ENCODE data around the gene SAPCD1. TPM values are rescaled to one million over a fixed set of nuclear protein-coding genes. Genes with fewer than 3 reads are reported as not detected.

SAPCD1 gene
- total RNA-seq, 1 experiment from 2014 or later: 1.7 TPM

DNA sequence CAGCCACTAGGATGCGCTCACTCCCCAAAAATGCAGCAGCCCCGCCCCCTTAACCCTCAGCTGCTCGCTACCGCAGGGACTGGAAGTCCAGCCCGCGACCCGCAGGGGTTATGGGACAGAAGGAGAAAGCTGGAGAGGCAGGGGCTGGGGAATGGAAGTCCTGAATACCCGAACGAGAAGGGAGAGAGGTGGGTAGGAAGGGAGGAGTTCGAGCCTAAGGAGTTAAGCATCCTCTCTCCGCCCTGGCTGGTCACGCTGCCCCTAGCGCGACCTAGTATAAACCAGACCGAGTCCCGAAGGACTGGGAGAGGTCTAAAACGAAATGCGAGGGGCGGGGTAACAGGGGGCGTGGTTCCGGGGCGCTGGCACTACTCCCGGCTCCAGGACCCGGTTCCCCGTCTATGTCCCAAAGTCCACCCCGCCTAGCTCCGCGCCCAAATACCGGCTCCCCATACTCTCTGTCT lies 32.9 kb upstream of the SAPCD1 start:
- peak; percentile 92 for DNase-seq (ENCODE audit: low read depth)

DNA sequence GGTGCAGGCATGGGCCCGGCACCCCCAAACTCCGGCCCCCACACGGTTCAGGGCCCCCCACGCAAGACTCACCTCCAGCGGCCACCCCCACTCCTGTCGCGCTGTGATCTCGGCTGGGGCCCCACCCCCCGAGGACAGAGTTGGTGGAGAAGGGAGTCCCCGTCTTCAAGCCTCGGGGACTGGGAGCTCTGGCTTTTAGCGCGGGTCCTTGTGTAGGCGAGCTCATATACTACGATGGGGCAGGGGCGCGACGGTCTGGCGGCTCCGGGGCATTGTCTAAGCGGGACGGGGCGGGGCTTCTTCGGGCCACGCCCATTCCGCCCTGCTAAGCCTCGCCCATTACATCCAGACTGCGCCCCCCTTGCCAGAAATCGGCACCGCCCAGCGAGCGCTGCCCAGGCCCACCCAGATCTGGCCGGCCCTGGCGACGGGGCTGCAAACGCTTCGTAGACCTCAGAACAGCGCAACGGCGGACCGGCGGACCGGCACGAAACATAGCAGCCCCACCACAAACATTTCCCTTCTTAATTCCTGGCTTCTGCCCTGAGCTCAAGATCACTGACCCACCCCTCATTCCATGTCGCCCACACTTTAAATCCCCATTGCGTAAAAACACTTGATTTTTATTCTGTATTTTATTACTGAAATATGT lies 32.4 kb upstream of the SAPCD1 start:
- DNase-seq (ENCODE audit: low read depth): peak; percentile 89

DNA sequence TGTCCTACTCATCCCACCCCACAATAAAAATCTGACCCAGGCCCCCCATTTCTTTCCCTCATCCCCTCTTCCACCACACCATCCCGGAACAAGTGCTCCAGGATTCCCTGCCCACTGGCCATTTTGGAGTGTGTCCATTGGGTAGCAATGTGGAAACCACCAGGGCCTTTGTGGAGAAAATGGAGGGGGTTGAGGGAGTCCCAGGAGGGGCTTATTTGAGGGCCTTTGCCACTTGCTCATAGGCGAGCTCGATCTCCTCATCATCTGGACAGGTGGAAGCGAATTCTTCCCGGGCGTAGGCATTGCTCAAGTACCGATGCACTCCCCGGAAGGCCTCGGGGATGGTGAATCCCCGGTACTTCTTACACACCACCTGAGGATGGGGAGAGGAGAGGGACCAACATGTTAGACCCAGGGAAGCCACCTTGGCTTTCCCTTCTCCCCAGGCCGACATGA lies 31.8 kb upstream of the SAPCD1 start:
- peak; percentile 35 for DNase-seq (ENCODE audit: low read depth)

DNA sequence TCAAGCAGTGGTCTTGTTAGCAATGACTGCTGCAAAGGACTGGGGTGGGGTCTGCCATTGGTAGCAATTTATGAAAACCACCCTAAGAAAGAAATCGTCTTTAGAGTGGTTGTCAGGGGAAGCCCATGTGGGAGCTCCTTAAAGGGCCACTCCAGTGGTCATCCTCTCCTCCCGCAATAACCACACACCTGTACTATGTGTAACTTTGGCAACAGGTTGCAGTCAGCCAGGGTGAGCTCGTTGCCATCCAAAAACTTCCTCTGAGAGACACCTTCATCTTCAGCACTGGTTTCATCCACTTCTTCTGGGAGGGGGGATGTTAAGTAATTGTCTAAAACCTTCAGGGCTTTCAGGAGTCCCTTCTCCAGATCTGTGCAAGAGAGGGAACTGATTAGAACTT lies 30.4 kb upstream of the SAPCD1 start:
- DNase-seq (ENCODE audit: low read depth): no peak

- no peak for DNase-seq (ENCODE audit: low read depth)
Measured at GRCh38 chr6:31733734-31734133, 28.7 kb upstream of the SAPCD1 start.

DNA sequence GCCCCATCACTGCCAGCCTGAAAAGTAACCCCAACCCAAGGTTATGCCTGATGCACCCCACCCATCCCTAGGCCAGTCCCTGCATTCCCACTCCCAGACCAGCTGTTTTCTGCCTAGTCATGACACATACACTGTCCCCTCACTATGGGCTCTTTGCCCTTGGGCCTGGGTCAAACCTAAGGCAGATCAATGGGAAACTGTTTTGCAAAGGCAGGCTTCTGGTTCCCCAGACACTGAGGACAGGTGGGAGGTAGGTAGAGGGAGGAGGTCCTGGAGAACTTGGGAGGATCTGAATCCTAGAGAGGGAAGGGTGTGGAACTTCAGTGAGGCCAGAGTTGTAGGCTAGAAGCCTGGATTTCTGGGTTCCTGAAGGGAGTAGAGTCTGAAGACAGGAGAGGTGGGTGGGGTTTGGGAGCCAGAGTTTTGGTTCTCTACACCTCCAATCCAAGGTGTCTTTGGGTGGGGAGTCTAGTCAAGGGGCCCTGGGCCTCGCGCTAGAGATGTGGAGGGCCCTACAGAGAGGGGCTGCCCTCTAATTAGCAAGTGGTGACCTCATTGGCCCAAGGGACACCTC lies 28.1 kb upstream of the SAPCD1 start:
- DNase-seq (ENCODE audit: low read depth): no peak

DNA sequence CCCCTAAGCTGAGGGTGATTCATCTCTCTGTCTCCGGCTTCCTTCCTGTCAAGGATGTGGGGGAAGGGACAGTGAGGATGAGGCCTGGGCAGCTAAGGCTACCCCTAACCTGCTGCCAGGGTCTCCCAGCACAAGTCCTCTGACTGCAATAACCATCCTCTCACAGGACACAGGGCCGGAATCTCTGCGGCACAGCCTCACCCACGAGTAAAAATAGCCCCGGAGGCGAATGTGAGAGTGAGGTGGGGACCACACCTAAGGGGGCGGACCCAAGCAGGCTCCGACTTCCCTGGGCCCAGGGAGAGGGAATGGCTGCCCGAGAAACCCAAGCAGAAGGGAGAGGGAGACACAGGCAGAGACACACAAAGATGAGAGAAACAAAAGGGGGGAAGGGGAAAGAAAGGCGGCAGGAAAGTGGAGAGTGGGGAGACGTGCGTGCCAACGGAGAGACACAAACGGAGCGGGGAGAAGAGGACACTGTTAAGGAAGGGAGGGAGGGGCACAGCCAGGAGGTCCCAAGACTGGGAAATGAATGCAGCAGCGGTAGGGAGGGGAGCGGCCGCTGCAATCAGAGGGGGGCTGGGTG lies 27.5 kb upstream of the SAPCD1 start:
- DNase-seq (ENCODE audit: low read depth): peak; percentile 93

DNA sequence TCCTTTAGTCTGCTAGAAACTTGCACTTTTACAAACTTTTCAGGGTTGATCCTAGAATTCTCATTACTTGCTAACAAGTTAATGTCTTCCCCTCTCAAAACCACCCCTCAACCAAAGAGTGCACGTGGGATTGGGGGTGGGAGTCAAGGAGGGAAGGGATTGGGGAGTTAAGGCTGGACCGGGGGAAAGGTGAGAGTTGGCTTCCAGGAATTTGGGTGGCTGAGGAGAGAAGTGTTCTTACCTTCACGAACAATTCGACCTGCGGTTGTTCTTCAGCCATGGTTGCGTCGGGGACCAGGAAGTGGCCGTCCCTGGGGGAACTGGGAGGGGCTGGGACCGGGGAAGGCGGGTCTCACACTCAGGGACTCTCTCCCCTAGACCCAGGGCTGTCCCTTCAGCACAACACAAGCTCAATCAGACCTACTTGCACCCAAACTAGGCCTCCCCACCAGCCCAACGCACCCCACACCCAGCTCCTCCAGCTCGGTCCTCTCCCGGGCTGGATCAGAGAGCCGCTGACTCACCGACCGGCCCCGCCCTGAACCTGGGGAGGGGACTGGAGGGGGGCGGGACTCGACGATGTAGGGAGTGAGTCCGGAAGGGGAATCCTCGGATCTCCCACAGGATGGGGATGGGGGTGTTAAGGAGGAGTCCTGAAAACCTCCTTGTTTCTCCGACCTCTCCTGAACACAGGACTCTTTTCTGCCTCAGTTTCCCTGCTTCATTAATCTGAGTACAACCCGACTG lies 26.3 kb upstream of the SAPCD1 start, which contains the start of gene CLIC1:
TSS of gene CLIC1 (minus strand) at position 510 of the 747 bp plus-strand sequence. CDS start at position 280, 230 bp downstream.
- DNase-seq (ENCODE audit: low read depth): peak; percentile 96

- no peak for DNase-seq (ENCODE audit: low read depth)
Measured at GRCh38 chr6:31736768-31737314, 25.6 kb upstream of the SAPCD1 start.

DNA sequence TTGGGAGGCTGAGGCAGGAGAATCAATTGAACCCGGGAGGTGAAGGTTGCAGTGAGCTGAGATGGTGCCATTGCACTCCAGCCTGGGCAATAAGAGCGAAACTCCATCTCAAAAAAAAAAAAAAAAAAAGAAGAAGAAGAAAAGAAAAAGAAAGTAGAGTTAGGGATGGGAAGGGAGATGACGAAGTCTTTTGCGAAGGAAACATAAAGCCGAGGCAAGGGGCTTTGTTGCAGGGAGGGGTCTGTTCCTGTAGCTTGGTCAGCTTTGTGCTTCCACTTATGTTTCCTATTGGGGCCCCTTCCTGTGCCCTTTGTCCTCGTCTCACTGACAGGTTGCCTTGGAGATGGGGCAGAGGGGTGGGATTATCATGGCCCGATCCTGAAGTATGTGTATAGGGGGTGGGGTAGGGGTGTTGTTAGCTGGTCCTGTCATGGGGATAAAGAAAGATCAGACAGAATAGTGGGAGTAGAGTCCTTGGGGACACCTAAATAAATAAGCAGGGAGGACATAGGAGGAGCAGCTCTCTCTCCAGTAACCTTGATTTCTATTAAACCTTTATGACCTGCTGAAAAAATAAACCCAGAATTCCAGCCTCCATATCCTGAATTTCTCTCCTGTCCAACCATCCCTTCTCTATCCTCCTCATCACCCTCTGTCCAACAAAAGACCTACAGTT lies 25.0 kb upstream of the SAPCD1 start:
- peak; percentile 51 for DNase-seq (ENCODE audit: low read depth)

- DNase-seq (ENCODE audit: low read depth): peak; percentile 97
Measured at GRCh38 chr6:31737991-31738979, 24.2 kb upstream of the SAPCD1 start.

DNA sequence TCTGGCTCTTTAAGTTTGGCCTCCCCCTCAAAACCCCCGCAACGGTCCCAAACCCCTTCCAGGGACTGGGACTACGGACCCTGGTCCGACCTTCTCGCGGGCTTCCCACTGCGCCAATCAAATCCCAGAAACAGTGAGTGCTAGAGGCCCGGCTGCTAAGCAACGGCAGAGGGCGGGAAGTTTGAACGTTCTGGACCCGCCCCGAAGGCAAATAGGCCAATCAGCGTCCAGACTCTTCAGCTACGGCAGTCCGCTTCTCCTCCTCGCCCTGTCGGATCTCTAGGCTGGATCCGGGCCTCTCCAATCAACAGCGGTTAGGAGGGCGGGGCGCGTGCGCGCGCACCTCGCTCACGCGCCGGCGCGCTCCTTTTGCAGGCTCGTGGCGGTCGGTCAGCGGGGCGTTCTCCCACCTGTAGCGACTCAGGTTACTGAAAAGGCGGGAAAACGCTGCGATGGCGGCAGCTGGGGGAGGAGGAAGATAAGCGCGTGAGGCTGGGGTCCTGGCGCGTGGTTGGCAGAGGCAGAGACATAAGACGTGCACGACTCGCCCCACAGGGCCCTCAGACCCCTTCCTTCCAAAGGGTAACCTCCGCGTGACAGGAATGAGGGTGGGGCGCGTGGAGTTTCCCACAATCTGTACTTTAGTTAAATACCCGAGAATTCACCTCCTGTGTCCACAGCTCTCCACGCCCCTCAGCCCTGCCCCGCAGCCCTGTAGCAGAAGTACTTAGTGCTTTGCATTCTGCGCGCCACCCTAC lies 22.6 kb upstream of the SAPCD1 start, which contains the start of gene MSH5:
TSS of gene MSH5 (plus strand) at position 367 of the 758 bp plus-strand sequence. CDS start 462 bp downstream, outside the sequence.
- peak; percentile 100 for DNase-seq (ENCODE audit: low read depth)

GRCh38 chr6:31740397-31741223 lies 21.8 kb upstream of the SAPCD1 start:
- no peak for DNase-seq (ENCODE audit: low read depth)

- DNase-seq (ENCODE audit: low read depth): no peak
Measured at GRCh38 chr6:31741815-31742214, 20.6 kb upstream of the SAPCD1 start.

GRCh38 chr6:31742894-31743293 lies 19.6 kb upstream of the SAPCD1 start:
- DNase-seq (ENCODE audit: low read depth): no peak

DNA sequence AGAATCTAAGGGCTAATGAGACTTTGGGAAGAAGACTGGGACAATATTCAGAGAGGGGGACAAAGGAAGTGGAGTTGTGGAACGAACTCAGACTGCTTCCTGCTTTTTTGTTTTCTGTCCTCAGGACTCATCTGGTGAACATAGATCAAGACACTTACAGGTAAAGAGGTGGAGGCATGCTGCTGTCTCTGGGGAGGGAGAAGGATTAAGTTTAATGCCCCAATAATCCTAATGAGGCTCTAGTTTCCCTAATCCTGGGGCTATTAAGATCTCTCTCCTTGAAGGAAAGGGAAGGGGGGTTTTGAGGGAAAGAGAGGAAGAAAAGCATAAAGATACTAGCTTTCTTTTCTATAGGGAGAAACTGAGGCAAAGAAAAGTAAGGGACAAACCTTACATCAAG lies 18.0 kb upstream of the SAPCD1 start:
- DNase-seq (ENCODE audit: low read depth): no peak

- DNase-seq (ENCODE audit: low read depth): no peak
Measured at GRCh38 chr6:31749301-31750036, 13.0 kb upstream of the SAPCD1 start.
